Measurements from ENCODE around the gene ADAM10. TPM values are rescaled to one million over a fixed set of nuclear protein-coding genes. Genes with fewer than 3 reads are reported as not detected.
A peak's percentile ranks its signal among the peaks of the same experiment; 100 is the strongest.

ADAM10 gene
- total RNA-seq, 1 experiment from 2014 or later = 159 TPM

DNA sequence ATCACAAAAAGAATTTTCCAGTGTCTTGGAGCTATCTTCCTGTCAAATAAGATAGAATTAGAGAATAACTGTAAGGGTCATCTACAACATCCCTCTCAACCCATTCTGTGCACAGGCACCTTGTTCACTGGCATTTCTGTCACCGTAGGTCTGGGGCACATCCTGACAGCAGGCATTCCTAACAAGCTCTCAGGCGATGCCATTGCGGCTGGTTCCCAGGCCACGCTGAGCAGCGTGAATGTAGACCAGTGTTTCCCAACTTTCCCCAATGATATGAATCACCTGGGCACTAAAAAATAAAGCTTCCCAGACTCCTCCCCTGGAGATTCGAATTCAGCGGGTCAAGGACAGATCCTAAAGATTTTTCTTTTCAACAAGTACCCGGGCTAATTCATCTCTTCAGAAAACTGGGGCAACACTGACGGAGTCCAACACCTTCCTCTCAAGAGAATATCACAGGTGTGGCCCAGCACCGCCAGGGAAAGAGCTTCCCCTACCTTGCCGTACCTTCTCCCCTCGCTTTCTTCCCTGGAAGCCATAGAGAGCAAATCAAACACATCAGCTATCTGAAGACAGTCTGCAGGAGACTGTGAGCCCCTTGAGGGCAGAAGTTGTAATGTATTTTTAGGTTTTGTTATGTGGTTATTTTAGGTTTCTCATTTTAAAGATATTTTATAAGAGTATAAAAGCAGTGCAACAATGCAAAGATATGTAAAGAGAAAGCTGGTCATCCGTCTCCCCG, 174.3 kb downstream of the ADAM10 start:
- Histone ChIP-seq H2BK120ac (ENCODE audit: low read depth, low read length, poor library complexity, severe bottlenecking) (no peak overlapping the region), H4K5ac (ENCODE audit: insufficient read length, low read depth, low read length) (no peak overlapping the region), H3K4ac (ENCODE audit: low read depth, low read length) (no peak overlapping the region), H3K27me3 (ENCODE audit: insufficient read depth, low read length) (no peaks in the 10 kb centered on the region), H3K23ac (ENCODE audit: insufficient read length, low read depth, low read length) (no peak overlapping the region), H3K56ac (ENCODE audit: insufficient read length, low read depth, low read length) (no peak overlapping the region), H3K14ac (ENCODE audit: insufficient read depth, low read length) (no peak overlapping the region), H2BK5ac (ENCODE audit: insufficient read length, low read length) (no peak overlapping the region), H4K91ac (ENCODE audit: insufficient read length, low read depth, low read length) (no peak overlapping the region), H3T11ph (ENCODE audit: low read length) (no peak overlapping the region), H3K79me2 (ENCODE audit: insufficient read depth, low read length) (no peaks in the 10 kb centered on the region), H2AK5ac (ENCODE audit: insufficient read length, low read length) (no peak overlapping the region), H2BK20ac (ENCODE audit: low read depth, low read length, poor library complexity, severe bottlenecking) (no peak overlapping the region), H3K27ac (ENCODE audit: insufficient read length, low read depth, low read length) (no peak overlapping the region), H3K23me2 (ENCODE audit: insufficient read length, low read depth, low read length, poor library complexity, severe bottlenecking) (no peaks in the 10 kb centered on the region), H3K9ac (ENCODE audit: extremely low read depth, insufficient read length, low read length) (no peak overlapping the region), H3K18ac (ENCODE audit: insufficient read length, low read depth, low read length) (no peak overlapping the region), H3K79me1 (ENCODE audit: insufficient read depth, low read depth, low read length, poor library complexity, severe bottlenecking) (no peaks in the 10 kb centered on the region), H3K9me3 (ENCODE audit: control insufficient read depth, low read depth, low read length) (no peaks in the 10 kb centered on the region), H2BK12ac (ENCODE audit: insufficient read length, low read depth, low read length) (no peak overlapping the region), H4K20me1 (ENCODE audit: control insufficient read depth, insufficient read depth, insufficient read length) (no peaks in the 10 kb centered on the region), H2AFZ (ENCODE audit: low read length) (no peak overlapping the region), H2BK15ac (ENCODE audit: low read depth, low read length) (no peak overlapping the region), H3K4me2 (ENCODE audit: insufficient read depth, insufficient read length, low read length) (no peak overlapping the region), H4K8ac (replicated peaks; ENCODE audit: insufficient read length, low read depth, low read length) (no peak overlapping the region), H3K4me1 (ENCODE audit: insufficient read depth, low read length) (no peaks in the 10 kb centered on the region)
- H3K36me3 Mint-ChIP-seq (ENCODE audit: insufficient read depth in 1 of 3, low read depth in 3 of 3) = no peaks in the 10 kb centered on the region
- no CpG with 5 or more reads among the region's 14 CpGs for WGBS (ENCODE audit: extremely low coverage, insufficient read length, low lambda C conversion rate)
- H3K4me3 Mint-ChIP-seq = no peak overlapping the region
- no peaks in the 10 kb centered on the region; a peak in 1 of 5 replicates for H3K9me3 Mint-ChIP-seq
- peak overlapping the region in 1 of 3 experiments; percentile 46; a peak in 1 of 7 replicates for H3K27ac Mint-ChIP-seq
- TF ChIP-seq, protein P1, sequence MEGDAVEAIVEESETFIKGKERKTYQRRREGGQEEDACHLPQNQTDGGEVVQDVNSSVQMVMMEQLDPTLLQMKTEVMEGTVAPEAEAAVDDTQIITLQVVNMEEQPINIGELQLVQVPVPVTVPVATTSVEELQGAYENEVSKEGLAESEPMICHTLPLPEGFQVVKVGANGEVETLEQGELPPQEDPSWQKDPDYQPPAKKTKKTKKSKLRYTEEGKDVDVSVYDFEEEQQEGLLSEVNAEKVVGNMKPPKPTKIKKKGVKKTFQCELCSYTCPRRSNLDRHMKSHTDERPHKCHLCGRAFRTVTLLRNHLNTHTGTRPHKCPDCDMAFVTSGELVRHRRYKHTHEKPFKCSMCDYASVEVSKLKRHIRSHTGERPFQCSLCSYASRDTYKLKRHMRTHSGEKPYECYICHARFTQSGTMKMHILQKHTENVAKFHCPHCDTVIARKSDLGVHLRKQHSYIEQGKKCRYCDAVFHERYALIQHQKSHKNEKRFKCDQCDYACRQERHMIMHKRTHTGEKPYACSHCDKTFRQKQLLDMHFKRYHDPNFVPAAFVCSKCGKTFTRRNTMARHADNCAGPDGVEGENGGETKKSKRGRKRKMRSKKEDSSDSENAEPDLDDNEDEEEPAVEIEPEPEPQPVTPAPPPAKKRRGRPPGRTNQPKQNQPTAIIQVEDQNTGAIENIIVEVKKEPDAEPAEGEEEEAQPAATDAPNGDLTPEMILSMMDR (conservative IDR thresholded peaks at IDR 0.05) = no peak
- DNase-seq = no peak
- no peaks in the 10 kb centered on the region for H3K27me3 Mint-ChIP-seq (ENCODE audit: low read depth)
- no peaks in the 10 kb centered on the region; a peak in 1 of 4 replicates for H3K4me1 Mint-ChIP-seq

Measured in H9 (cell line).